OCI-LY3 (cell line): Measurements from ENCODE around the gene AIG1.

Experiments used
- EZH2phosphoT487 ChIP-seq: fragments of 200-600 bp; shearing (Covaris generic); IDR thresholded peaks from 2 replicates; pipeline ENCODE4 v1.6.1; 2018; ENCODE audit warnings: antibody characterized with exemption, mixed run types, low read depth
- TF ChIP-seq, protein P1 (sequence below): fragments of 200-600, 300-600 bp; sonication (generic); IDR thresholded peaks from 2 replicates; pipeline ENCODE4 v1.5.1; 2014; ENCODE audit warnings: antibody characterized with exemption, low read length, low read depth

DNA sequence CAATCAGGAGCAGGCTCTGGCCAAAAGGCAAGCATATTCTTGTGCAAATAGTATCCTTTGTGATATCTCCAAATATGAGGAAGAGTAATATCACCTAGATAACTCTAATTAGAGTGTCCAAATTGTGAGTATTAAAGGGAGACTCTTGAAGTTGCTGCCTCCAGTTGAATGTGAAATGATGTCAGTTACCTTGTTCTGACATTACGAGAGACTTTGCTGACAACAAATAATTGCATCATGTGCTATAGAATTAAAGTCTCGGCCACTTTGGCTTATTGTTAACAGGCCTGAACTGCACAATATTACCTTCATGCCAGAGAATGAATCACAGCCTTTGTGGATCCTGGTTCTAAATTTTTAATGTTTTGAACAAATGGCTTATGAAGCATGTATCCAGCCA, 106.5 kb downstream of the AIG1 start:
- TF ChIP-seq, protein P1, sequence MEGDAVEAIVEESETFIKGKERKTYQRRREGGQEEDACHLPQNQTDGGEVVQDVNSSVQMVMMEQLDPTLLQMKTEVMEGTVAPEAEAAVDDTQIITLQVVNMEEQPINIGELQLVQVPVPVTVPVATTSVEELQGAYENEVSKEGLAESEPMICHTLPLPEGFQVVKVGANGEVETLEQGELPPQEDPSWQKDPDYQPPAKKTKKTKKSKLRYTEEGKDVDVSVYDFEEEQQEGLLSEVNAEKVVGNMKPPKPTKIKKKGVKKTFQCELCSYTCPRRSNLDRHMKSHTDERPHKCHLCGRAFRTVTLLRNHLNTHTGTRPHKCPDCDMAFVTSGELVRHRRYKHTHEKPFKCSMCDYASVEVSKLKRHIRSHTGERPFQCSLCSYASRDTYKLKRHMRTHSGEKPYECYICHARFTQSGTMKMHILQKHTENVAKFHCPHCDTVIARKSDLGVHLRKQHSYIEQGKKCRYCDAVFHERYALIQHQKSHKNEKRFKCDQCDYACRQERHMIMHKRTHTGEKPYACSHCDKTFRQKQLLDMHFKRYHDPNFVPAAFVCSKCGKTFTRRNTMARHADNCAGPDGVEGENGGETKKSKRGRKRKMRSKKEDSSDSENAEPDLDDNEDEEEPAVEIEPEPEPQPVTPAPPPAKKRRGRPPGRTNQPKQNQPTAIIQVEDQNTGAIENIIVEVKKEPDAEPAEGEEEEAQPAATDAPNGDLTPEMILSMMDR, result no peak
- no peak for TF ChIP-seq EZH2phosphoT487
